HG02970 (cell line): ENCODE results near the gene HOXC12.

Source experiments
- ATAC-seq: cut with Tn5 transposase; IDR thresholded peaks from one replicate; pipeline ENCODE4 v1.9.1; 2021; ENCODE audit warnings: mild to moderate bottlenecking, moderate library complexity, moderate number of reproducible peaks; ENCODE audit not compliant: unreplicated experiment, low FRiP score

HOXC12 gene

GRCh38 chr12:53954694-53955035, at the start of gene HOXC12:
HOXC12 (plus strand) TSS chr12:53954903; CDS start chr12:53954930, 27 bp downstream.
- ATAC-seq = no peak

DNA sequence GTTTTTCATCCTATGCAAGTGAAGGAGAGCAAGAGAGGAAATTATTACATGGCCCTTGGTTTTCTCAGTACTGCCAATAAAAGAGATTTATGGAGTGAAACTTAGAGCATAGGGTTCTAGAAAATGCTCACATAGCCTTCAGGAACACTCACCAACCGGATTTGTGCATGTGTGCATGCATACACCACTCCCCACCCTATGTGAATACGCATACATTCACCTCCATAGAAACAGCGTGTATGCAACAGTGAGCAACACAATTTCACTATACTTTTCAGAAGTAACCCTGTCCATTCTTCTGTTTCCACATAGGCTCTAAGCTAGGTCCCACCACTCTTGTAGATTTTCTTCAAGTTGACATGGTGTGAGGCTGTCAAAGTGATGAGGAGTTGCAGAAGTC, 47.6 kb upstream of the HOXC12 start:
- ATAC-seq = no peak

- ATAC-seq = no peak
Observed at GRCh38 chr12:53916788-53917655, 37.7 kb upstream of the HOXC12 start.

DNA sequence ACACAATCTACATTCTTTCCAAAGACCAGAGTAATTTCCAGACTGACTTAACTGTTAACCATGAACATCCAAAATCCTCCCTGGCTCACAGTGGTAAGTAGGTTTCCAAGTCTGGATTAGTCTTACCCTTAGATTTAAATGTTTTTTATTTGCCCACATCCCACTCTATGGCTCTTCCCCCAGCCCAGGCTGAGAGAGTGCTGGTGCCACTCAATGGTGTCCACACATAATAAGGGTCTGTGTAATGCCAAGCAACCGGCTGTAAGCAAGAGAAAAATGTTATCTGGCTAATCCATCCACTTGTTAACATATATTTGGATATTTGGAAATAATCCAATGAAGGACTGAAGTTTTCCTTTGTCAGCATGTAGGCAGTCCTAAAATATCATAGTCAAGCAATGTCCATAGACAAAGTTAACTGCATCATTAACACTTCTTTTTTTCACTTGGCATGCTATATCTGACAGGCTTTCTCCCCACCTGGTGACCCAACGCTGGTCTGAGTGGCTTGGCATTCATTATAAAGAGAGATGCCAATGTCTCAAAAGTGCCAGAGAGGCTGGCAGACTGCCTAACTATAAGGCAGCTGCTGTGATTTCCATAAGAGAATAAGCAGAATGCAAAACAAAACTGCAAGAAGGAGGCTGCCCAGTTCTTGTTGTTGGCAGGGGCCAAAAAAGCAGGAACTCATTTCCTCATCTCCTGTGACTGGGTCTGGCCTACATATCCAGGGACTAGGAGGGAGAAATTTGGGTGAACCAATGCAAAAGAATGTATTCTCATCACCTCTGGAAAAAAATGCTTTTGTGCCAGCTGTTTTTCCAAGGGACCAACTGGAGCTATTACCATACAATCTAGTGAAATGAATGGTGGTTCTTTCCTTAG, 29.9 kb upstream of the HOXC12 start:
- no peak for ATAC-seq

GRCh38 chr12:53927220-53928029, 27.3 kb upstream of the HOXC12 start:
- no peak for ATAC-seq

- ATAC-seq = no peak
Observed at GRCh38 chr12:53928054-53928835, 26.5 kb upstream of the HOXC12 start.

- no peak for ATAC-seq
Observed at GRCh38 chr12:53929527-53929926, 25.2 kb upstream of the HOXC12 start.

GRCh38 chr12:53930591-53931255, 24.0 kb upstream of the HOXC12 start:
- ATAC-seq = no peak

GRCh38 chr12:53931844-53932581, 22.7 kb upstream of the HOXC12 start:
- ATAC-seq = no peak

DNA sequence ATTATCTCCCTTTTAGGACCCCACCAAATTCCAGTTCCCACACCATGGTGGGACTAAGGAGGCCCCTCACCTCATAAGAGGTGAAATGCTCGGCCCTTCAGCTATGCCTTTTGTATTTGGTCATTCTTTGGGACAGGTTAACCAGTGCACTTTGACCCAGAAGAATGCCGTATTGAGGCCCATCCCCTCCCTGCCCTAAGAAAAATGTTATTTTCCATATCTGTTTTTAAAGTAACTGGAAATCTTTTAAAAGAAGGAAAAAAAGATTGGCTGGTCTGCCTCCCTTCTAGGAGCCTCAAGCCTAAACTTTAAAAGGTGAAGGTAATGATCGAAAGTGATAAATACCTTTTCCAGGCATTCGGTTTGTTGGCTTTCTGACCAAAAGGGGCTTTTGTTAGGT, 21.8 kb upstream of the HOXC12 start:
- no peak for ATAC-seq

GRCh38 chr12:53935383-53936341, 19.0 kb upstream of the HOXC12 start:
- no peak for ATAC-seq

- no peak for ATAC-seq
Observed at GRCh38 chr12:53937099-53937498, 17.6 kb upstream of the HOXC12 start.

DNA sequence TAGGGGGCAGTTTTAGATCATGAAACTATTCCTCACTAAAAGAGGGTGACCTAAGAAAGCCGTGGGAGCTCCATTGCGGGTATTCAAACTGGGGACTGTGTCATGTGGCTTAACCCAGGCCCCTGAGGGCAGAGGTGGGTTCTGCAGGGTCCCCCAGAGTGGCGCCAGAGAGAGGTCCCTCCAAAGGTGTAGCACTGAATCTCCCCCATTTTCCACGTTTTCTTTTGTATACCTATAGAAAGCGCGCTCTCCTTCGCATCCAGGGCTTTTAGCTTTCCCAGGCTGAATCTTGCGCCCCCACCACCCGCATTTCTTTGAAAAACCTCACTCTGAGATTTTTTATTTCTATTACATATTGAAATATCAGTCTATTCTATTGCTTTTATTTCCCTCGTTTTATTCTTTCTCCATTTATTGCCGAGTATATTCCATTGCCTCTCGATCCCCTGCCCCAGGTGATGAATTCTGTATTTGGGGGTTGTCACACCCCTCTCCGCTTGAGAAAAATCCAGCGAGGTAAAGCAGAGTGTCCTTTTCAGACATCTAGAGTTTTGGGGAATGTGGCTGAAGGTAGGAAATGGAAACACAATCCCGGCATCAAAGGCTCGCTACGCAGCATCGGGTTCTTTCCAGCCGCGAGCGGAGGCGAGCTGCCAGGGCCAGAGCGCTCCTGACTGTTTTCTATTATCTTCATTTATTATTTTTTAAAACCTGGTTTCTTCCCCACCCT, 16.9 kb upstream of the HOXC12 start:
- ATAC-seq = no peak

DNA sequence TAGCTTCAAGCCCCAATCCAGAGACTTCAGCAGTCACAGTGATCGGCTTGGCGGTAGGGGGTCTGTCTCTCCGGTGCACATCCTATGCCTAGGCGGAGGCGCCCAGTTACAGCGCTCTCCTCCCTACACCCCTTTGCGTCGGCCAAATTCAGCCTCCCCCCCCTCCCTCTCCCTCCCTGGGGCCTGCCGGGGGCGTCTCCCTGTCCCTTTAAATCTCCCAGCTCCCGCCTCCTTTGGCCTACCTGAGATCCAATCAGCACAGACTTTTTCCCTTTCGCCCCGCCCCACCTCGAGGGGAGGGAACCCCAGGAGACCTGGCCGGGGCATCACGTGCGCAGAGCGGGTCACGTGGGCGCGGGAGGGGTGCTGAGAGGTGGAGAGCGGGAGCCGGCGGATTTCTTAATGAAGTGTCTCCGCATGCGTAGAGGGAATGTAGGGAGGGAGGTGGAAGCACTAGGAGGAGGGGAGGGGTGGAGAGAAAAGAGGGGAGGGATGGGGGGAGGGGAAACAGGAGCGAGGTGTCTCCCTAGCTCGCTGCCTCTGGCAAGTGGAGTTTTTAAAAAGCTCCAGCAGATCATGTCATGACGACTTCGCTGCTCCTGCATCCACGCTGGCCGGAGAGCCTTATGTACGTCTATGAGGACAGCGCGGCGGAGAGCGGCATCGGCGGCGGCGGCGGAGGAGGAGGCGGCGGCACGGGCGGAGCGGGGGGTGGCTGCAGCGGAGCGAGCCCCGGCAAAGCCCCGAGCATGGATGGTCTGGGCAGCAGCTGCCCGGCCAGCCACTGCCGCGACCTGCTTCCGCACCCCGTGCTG, 16.2 kb upstream of the HOXC12 start, which contains the start of gene HOXC13:
Gene HOXC13, plus strand, starts transcription at position 506 of the 815 bp plus-strand sequence. Its CDS starts 76 bp downstream, at position 582.
- no peak for ATAC-seq

DNA sequence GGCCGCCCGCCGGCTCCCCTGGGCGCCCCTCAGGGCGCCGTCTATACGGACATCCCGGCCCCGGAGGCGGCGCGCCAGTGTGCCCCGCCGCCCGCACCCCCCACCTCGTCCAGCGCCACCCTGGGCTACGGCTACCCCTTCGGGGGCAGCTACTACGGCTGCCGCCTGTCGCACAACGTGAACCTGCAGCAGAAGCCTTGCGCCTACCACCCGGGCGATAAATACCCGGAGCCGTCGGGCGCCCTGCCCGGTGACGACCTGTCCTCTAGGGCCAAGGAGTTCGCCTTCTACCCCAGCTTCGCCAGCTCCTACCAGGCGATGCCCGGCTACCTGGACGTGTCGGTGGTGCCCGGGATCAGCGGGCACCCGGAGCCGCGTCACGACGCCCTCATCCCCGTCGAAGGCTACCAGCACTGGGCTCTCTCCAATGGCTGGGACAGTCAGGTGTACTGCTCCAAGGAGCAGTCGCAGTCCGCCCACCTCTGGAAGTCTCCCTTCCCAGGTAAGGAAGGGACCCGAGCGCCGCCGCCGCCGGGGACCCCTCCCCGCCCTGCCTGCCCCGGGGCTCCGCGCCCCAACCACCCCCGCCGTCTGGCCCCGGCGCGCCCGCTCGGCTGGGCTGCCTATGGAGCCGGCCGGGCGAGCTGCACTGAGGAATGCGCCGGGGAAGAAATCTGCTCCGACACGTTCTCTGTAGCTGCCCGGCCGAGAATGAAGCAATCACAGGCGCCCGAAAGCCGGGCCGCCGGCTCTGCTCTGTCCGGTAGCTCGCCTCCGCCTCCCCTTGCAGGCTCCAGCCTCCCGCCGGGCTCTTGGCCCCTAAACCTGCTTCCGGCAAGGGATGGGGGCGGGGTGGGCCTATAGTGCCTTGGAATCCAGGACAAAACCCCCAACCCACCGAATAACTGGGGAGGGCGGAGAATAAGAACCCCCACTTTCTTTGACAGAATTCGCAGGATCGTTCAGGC, 15.3 kb upstream of the HOXC12 start:
- no peak for ATAC-seq
